CD4-positive, alpha-beta T cell (primary cell): ENCODE measurements around the gene TP53RK. TPM values are rescaled to one million over a fixed set of nuclear protein-coding genes. Genes with fewer than 3 reads are reported as not detected.
A peak's percentile ranks its signal among the peaks of the same experiment; 100 is the strongest.

Source experiments
- ATAC-seq: fragments of 200-7000 bp; cut with Tn5 transposase; one replicate; pipeline ENCODE4 v1.10.0; 2022; ENCODE audit warnings: mild to moderate bottlenecking; ENCODE audit not compliant: poor library complexity
- CTCF ChIA-PET: fragments of 350-600 bp; sonication (Branson Sonifier 250); formaldehyde crosslinking; loops from one replicate; lab custom pipeline; 2021; ENCODE audit warnings: antibody characterized with exemption, inconsistent platforms; lab: Charles Lee
- POLR2A ChIA-PET: fragments of 350-600 bp; sonication (Branson Sonifier 250); formaldehyde crosslinking; loops from one replicate; lab custom pipeline; 2021; ENCODE audit warnings: antibody characterized with exemption, inconsistent platforms; lab: Charles Lee
- DNase-seq, 14 experiments: peaks; one replicate each; pipeline ENCODE4 v3.0.0-alpha.2; 2013 to 2020; ENCODE audit warnings: mixed read lengths in 2 of 14
- H3K27ac ChIP-seq, 2 donors: one replicate each; pipeline versions ENCODE4 v1.5.1 to v1.7.0; 2013; ENCODE audit warnings: low read length in 2 of 2, low read depth in 1 of 2, mild to moderate bottlenecking in 1 of 2
- H3K27me3 ChIP-seq, 2 experiments: 1 replicate in 1 of 2; 2 replicates in 1 of 2; pipeline versions ENCODE4 v1.6.1 to v1.7.0; 2013; ENCODE audit warnings: low read length in 2 of 2, control low read depth in 1 of 2, mild to moderate bottlenecking in 1 of 2, moderate library complexity in 1 of 2; ENCODE audit not compliant: insufficient read depth in 2 of 2, control insufficient read depth in 1 of 2
- H3K36me3 ChIP-seq: one replicate; pipeline ENCODE4 v1.6.1; 2013; ENCODE audit warnings: low read length, control low read depth; ENCODE audit not compliant: insufficient read depth
- H3K4me1 ChIP-seq: one replicate; pipeline ENCODE4 v1.6.1; 2013; ENCODE audit warnings: low read length, control low read depth; ENCODE audit not compliant: insufficient read depth
- H3K4me3 ChIP-seq: one replicate; pipeline ENCODE4 v1.5.1; 2013; ENCODE audit warnings: mild to moderate bottlenecking, low read length, moderate library complexity
- H3K9me3 ChIP-seq, 2 experiments: 1 replicate in 1 of 2; 2 replicates in 1 of 2; pipeline versions ENCODE4 v1.6.1 to v1.7.0; 2013; ENCODE audit warnings: low read length in 2 of 2, mild to moderate bottlenecking in 2 of 2, control low read depth in 1 of 2, moderate library complexity in 1 of 2; ENCODE audit not compliant: control insufficient read depth in 1 of 2, insufficient read depth in 1 of 2
- H3K27ac Mint-ChIP-seq: one replicate; pipeline ENCODE4 v1.8.0; 2020; ENCODE audit warnings: mixed read lengths
- H3K27me3 Mint-ChIP-seq: one replicate; pipeline ENCODE4 v1.8.0; 2021; ENCODE audit warnings: mixed read lengths
- H3K36me3 Mint-ChIP-seq: one replicate; pipeline ENCODE4 v1.8.0; 2021; ENCODE audit warnings: low read depth, mixed read lengths
- H3K4me1 Mint-ChIP-seq: one replicate; pipeline ENCODE4 v1.8.0; 2021; ENCODE audit warnings: low read depth, mixed read lengths
- H3K4me3 Mint-ChIP-seq: one replicate; pipeline ENCODE4 v1.8.0; 2020; ENCODE audit warnings: mild to moderate bottlenecking, mixed read lengths
- H3K9me3 Mint-ChIP-seq: one replicate; pipeline ENCODE4 v1.8.0; 2020; ENCODE audit warnings: mixed read lengths
- CTCF ChIP-seq: fragments of 200-600 bp; IDR thresholded peaks from one replicate; pipeline ENCODE4 v1.8.0; 2022; ENCODE audit warnings: antibody characterized with exemption, mild to moderate bottlenecking
- intact Hi-C, 2 experiments: fragments of 100-400 bp; cut with DNase I in 1 of 2; cut with micrococcal nuclease in 1 of 2; formaldehyde crosslinking; loops; one replicate each; pipeline versions ENCODE4 v1.15.1 to v1.9.0; 2023 to 2025; cut with DNase I, micrococcal nuclease
- total RNA-seq, 174 experiments: library from RNA in 2 of 174; stranded (reverse) in 2 of 174; gene quantifications; one replicate each; pipeline ENCODE4 v1.2.3 and lab custom pipeline; 2021 to 2026

TP53RK gene
- total RNA-seq, 2 experiments from 2014 or later: 3.9 to 4.5 TPM

- Histone ChIP-seq H3K36me3 (no peaks in the 10 kb centered on the region), H3K27ac (no peak within 1 kb of the TSS), H3K4me3 (no peak within 1 kb of the TSS), H3K27me3 (peaks cover 40 to 65% of the 10 kb centered on the region in 2 experiments), H3K9me3 (peaks cover 7 to 8% of the 10 kb centered on the region in 2 experiments), H3K4me1 (peaks cover 6% of the 10 kb centered on the region)
- Mint-ChIP-seq H3K9me3 (peaks cover 3% of the 10 kb centered on the region), H3K27ac (no peak within 1 kb of the TSS), H3K36me3 (no peaks in the 10 kb centered on the region), H3K4me3 (peak within 1 kb of the TSS; percentile 62), H3K27me3 (peaks cover 87% of the 10 kb centered on the region), H3K4me1 (peaks cover 11% of the 10 kb centered on the region)
- no peak for TF ChIP-seq CTCF
- intact Hi-C loops: no loop called here
- DNase-seq (no peak), ATAC-seq (no peak)
- CTCF ChIA-PET: no interaction called here
- POLR2A ChIA-PET: no interaction called here
Observed at GRCh38 chr20:46709459-46710152, 20.4 kb upstream of the TP53RK start, which contains the start of gene SLC2A10. Gene SLC2A10 (plus strand): TSS chr20:46709649. CDS start chr20:46709737, 88 bp downstream.

- no peak for DNase-seq
- H3K4me1 ChIP-seq: peaks cover 6% of the 10 kb centered on the region
- no peak overlapping the region for H3K27ac Mint-ChIP-seq
- peaks cover 11% of the 10 kb centered on the region for H3K4me1 Mint-ChIP-seq
- peaks cover 7 to 8% of the 10 kb centered on the region in 2 experiments for H3K9me3 ChIP-seq
- ChIA-PET CTCF (no interaction called here), POLR2A (no interaction called here)
- H3K4me3 ChIP-seq: no peak overlapping the region
- H3K36me3 Mint-ChIP-seq: no peaks in the 10 kb centered on the region
- H3K27me3 Mint-ChIP-seq: peaks cover 86% of the 10 kb centered on the region
- H3K9me3 Mint-ChIP-seq: peaks cover 3% of the 10 kb centered on the region
- H3K27me3 ChIP-seq: peaks cover 38 to 65% of the 10 kb centered on the region in 2 experiments
- TF ChIP-seq CTCF: no peak
- no peak for ATAC-seq
- no peaks in the 10 kb centered on the region for H3K36me3 ChIP-seq
- intact Hi-C loops: no loop called here
- H3K27ac ChIP-seq: no peak overlapping the region
- H3K4me3 Mint-ChIP-seq: peak overlapping the region; percentile 57
Observed at GRCh38 chr20:46709055-46709458, 19.8 kb upstream of the TP53RK start.

GRCh38 chr20:46708172-46708860 is 19.1 kb upstream of the TP53RK start:
- ChIA-PET CTCF (no interaction called here), POLR2A (no interaction called here)
- H3K4me1 ChIP-seq: peaks cover 6% of the 10 kb centered on the region
- H3K36me3 ChIP-seq: no peaks in the 10 kb centered on the region
- H3K27ac ChIP-seq: no peak overlapping the region
- no peak for ATAC-seq
- Mint-ChIP-seq H3K27ac (no peak overlapping the region), H3K9me3 (peaks cover 3% of the 10 kb centered on the region), H3K4me3 (no peak overlapping the region), H3K4me1 (peaks cover 11% of the 10 kb centered on the region), H3K36me3 (no peaks in the 10 kb centered on the region), H3K27me3 (peaks cover 86% of the 10 kb centered on the region)
- intact Hi-C loops: no loop called here
- H3K27me3 ChIP-seq: peaks cover 38 to 65% of the 10 kb centered on the region in 2 experiments
- H3K9me3 ChIP-seq: peaks cover 7 to 8% of the 10 kb centered on the region in 2 experiments
- no peak for DNase-seq
- no peak overlapping the region for H3K4me3 ChIP-seq
- no peak for TF ChIP-seq CTCF
